H9 (cell line): ENCODE measurements around the gene SHMT2. TPM values are rescaled to one million over a fixed set of nuclear protein-coding genes. Genes with fewer than 3 reads are reported as not detected.
A peak's percentile ranks its signal among the peaks of the same experiment; 100 is the strongest.

Experiments
- DNase-seq: peaks from one replicate; pipeline ENCODE4 v3.0.0-alpha.2; 2017
- H2AFZ ChIP-seq: one replicate; pipeline ENCODE4 v1.6.1; 2013; ENCODE audit warnings: mild to moderate bottlenecking, low read length, control low read depth, moderate library complexity
- H2AK5ac ChIP-seq: 2 replicates; pipeline ENCODE4 v1.6.1; 2013; ENCODE audit warnings: low read length, control low read depth, mixed read lengths; ENCODE audit not compliant: insufficient read length
- H2BK120ac ChIP-seq: one replicate; pipeline ENCODE4 v1.6.1; 2013; ENCODE audit warnings: low read depth, mild to moderate bottlenecking, low read length, control low read depth, inconsistent platforms; ENCODE audit not compliant: poor library complexity, severe bottlenecking
- H2BK12ac ChIP-seq: 2 replicates; pipeline ENCODE4 v1.6.1; 2013; ENCODE audit warnings: low read length, control low read depth, mixed read lengths, low read depth; ENCODE audit not compliant: insufficient read length
- H2BK15ac ChIP-seq: 2 replicates; pipeline ENCODE4 v1.6.1; 2013; ENCODE audit warnings: low read depth, low read length, control low read depth
- H2BK20ac ChIP-seq: one replicate; pipeline ENCODE4 v1.6.1; 2013; ENCODE audit warnings: low read depth, mild to moderate bottlenecking, low read length, control low read depth, inconsistent platforms; ENCODE audit not compliant: poor library complexity, severe bottlenecking
- H2BK5ac ChIP-seq: 2 replicates; pipeline ENCODE4 v1.6.1; 2013; ENCODE audit warnings: low read length, control low read depth, mixed read lengths; ENCODE audit not compliant: insufficient read length
- H3K14ac ChIP-seq: 2 replicates; pipeline ENCODE4 v1.6.1; 2013; ENCODE audit warnings: low read length, control low read depth; ENCODE audit not compliant: insufficient read depth
- H3K18ac ChIP-seq: 2 replicates; pipeline ENCODE4 v1.6.1; 2013; ENCODE audit warnings: low read depth, mild to moderate bottlenecking, mixed read lengths, low read length, control low read depth; ENCODE audit not compliant: insufficient read length
- H3K23ac ChIP-seq: 2 replicates; pipeline ENCODE4 v1.6.1; 2013; ENCODE audit warnings: low read length, control low read depth, mixed read lengths, low read depth; ENCODE audit not compliant: insufficient read length
- H3K23me2 ChIP-seq: 2 replicates; pipeline ENCODE4 v1.6.1; 2013; ENCODE audit warnings: low read depth, mild to moderate bottlenecking, mixed read lengths, low read length, control low read depth; ENCODE audit not compliant: insufficient read length, poor library complexity, severe bottlenecking
- H3K27ac ChIP-seq: 2 replicates; pipeline ENCODE4 v1.5.1; 2013; ENCODE audit warnings: low read length, control low read depth, mixed read lengths, low read depth; ENCODE audit not compliant: insufficient read length
- H3K27me3 ChIP-seq: 2 replicates; pipeline ENCODE4 v1.6.1; 2013; ENCODE audit warnings: low read length, control low read depth, inconsistent platforms; ENCODE audit not compliant: insufficient read depth
- H3K4ac ChIP-seq: 2 replicates; pipeline ENCODE4 v1.6.1; 2013; ENCODE audit warnings: low read depth, mild to moderate bottlenecking, control low read depth, inconsistent platforms, low read length, moderate library complexity
- H3K4me1 ChIP-seq: 2 replicates; pipeline ENCODE4 v1.6.1; 2013; ENCODE audit warnings: low read length, control low read depth, inconsistent platforms; ENCODE audit not compliant: insufficient read depth
- H3K4me2 ChIP-seq: 2 replicates; pipeline ENCODE4 v1.6.1; 2013; ENCODE audit warnings: low read length, control low read depth, mixed read lengths; ENCODE audit not compliant: insufficient read length, insufficient read depth
- H3K56ac ChIP-seq: 2 replicates; pipeline ENCODE4 v1.6.1; 2013; ENCODE audit warnings: low read depth, mild to moderate bottlenecking, mixed read lengths, low read length, control low read depth; ENCODE audit not compliant: insufficient read length
- H3K79me1 ChIP-seq: 2 replicates; pipeline ENCODE4 v1.6.1; 2013; ENCODE audit warnings: low read depth, mild to moderate bottlenecking, moderate library complexity, low read length, control low read depth, inconsistent platforms; ENCODE audit not compliant: insufficient read depth, poor library complexity, severe bottlenecking
- H3K79me2 ChIP-seq: 2 replicates; pipeline ENCODE4 v1.6.1; 2013; ENCODE audit warnings: low read length, control low read depth, inconsistent platforms; ENCODE audit not compliant: insufficient read depth
- H3K9ac ChIP-seq: 2 replicates; pipeline ENCODE4 v1.6.1; 2013; ENCODE audit warnings: low read length, control low read depth, mixed read lengths; ENCODE audit not compliant: insufficient read length; ENCODE audit errors: extremely low read depth
- H3K9me3 ChIP-seq: one replicate; pipeline ENCODE4 v1.6.1; 2013; ENCODE audit warnings: low read depth, low read length, inconsistent platforms; ENCODE audit not compliant: control insufficient read depth
- H3T11ph ChIP-seq: one replicate; pipeline ENCODE4 v1.6.1; 2013; ENCODE audit warnings: mild to moderate bottlenecking, low read length, control low read depth, inconsistent platforms
- H4K20me1 ChIP-seq: one replicate; pipeline ENCODE4 v1.6.1; 2013; ENCODE audit not compliant: control insufficient read depth, insufficient read length, insufficient read depth
- H4K5ac ChIP-seq: 2 replicates; pipeline ENCODE4 v1.6.1; 2013; ENCODE audit warnings: low read depth, mild to moderate bottlenecking, mixed read lengths, low read length, control low read depth; ENCODE audit not compliant: insufficient read length
- H4K8ac ChIP-seq: replicated peaks from 2 replicates; pipeline ENCODE4 v1.6.1; 2013; ENCODE audit warnings: low read length, control low read depth, mixed read lengths, low read depth; ENCODE audit not compliant: insufficient read length
- H4K91ac ChIP-seq: 2 replicates; pipeline ENCODE4 v1.6.1; 2013; ENCODE audit warnings: low read depth, mild to moderate bottlenecking, moderate library complexity, mixed read lengths, low read length, control low read depth; ENCODE audit not compliant: insufficient read length
- H3K27ac Mint-ChIP-seq, 3 experiments: 2 replicates in 2 of 3; 3 replicates in 1 of 3; pipeline ENCODE4 v1.8.0; 2020 to 2021; ENCODE audit warnings: mixed read lengths in 3 of 3, mild to moderate bottlenecking in 1 of 3, moderate library complexity in 1 of 3
- H3K27me3 Mint-ChIP-seq: 2 replicates; pipeline ENCODE4 v1.8.0; 2021; ENCODE audit warnings: low read depth, mild to moderate bottlenecking, moderate library complexity, mixed read lengths
- H3K36me3 Mint-ChIP-seq, 3 experiments: 2 replicates in 2 of 3; 3 replicates in 1 of 3; pipeline ENCODE4 v1.8.0; 2020 to 2021; ENCODE audit warnings: low read depth in 3 of 3, mixed read lengths in 3 of 3; ENCODE audit not compliant: insufficient read depth in 1 of 3
- H3K4me1 Mint-ChIP-seq, 2 experiments: 2 replicates each; pipeline ENCODE4 v1.8.0; 2020; ENCODE audit warnings: mixed read lengths in 2 of 2
- H3K4me3 Mint-ChIP-seq, 2 experiments: 2 replicates in 1 of 2; 3 replicates in 1 of 2; pipeline ENCODE4 v1.8.0; 2020 to 2021; ENCODE audit warnings: mild to moderate bottlenecking in 2 of 2, mixed read lengths in 2 of 2, moderate library complexity in 1 of 2
- H3K9me3 Mint-ChIP-seq, 2 experiments: 2 replicates in 1 of 2; 3 replicates in 1 of 2; pipeline ENCODE4 v1.8.0; 2020; ENCODE audit warnings: mild to moderate bottlenecking in 2 of 2, mixed read lengths in 2 of 2, moderate library complexity in 1 of 2
- CTCF ChIP-seq: fragments of 200-600 bp; sonication (generic); conservative IDR thresholded peaks from 3 replicates; pipeline ENCODE4 v1.8.0; 2021; ENCODE audit warnings: antibody characterized with exemption, mild to moderate bottlenecking
- WGBS: extraction: QIAGEN DNeasy Blood & Tissue Kit; methylation state at CpG from one replicate; pipeline ENCODE4 v1.1.7; 2013; ENCODE audit warnings: missing lambda C conversion rate, low lambda C conversion rate, mixed read lengths; ENCODE audit not compliant: insufficient read length; ENCODE audit errors: extremely low coverage; 5-methylcytosine and 5-hydroxymethylcytosine counted together
- total RNA-seq: library from RNA; stranded (reverse); gene quantifications from 2 replicates; pipeline ENCODE4 v1.2.1, GENCODE V29; 2021

Gene SHMT2
- total RNA-seq, 1 experiment from 2014 or later = 260 TPM

GRCh38 chr12:57181072-57181471 lies 48.4 kb upstream of the SHMT2 start:
- Mint-ChIP-seq H3K27me3 (no peaks in the 10 kb centered on the region), H3K36me3 (peaks cover 51 to 92% (median 91%) of the 10 kb centered on the region in 3 experiments; a peak in 6 of 7 replicates), H3K9me3 (no peaks in the 10 kb centered on the region), H3K4me1 (peaks cover 4 to 5% of the 10 kb centered on the region in 2 experiments), H3K4me3 (no peak overlapping the region), H3K27ac (peak overlapping the region in 2 of 3 experiments; percentile 30 to 32; a peak in 2 of 7 replicates)
- no peak overlapping the region for H2BK20ac ChIP-seq
- H3K27me3 ChIP-seq = no peaks in the 10 kb centered on the region
- no peak overlapping the region for H3K4me2 ChIP-seq
- no peak for TF ChIP-seq CTCF
- no peak overlapping the region for H3K14ac ChIP-seq
- no peaks in the 10 kb centered on the region for H4K20me1 ChIP-seq
- no peak overlapping the region for H2BK12ac ChIP-seq
- H3K23ac ChIP-seq = no peak overlapping the region
- no CpG with 5 or more reads among the region's 9 CpGs for WGBS
- no peak overlapping the region for H3K18ac ChIP-seq
- H3K9ac ChIP-seq = no peak overlapping the region
- no peak overlapping the region for H2BK15ac ChIP-seq
- H3K9me3 ChIP-seq = no peaks in the 10 kb centered on the region
- H3K4ac ChIP-seq = no peak overlapping the region
- H2AFZ ChIP-seq = no peak overlapping the region
- no peak overlapping the region for H4K91ac ChIP-seq
- no peak overlapping the region for H3K56ac ChIP-seq
- H3K23me2 ChIP-seq = no peaks in the 10 kb centered on the region
- no peak overlapping the region for H2AK5ac ChIP-seq
- H4K5ac ChIP-seq = no peak overlapping the region
- no peak overlapping the region for H3T11ph ChIP-seq
- H3K4me1 ChIP-seq = no peaks in the 10 kb centered on the region
- no peaks in the 10 kb centered on the region for H3K79me2 ChIP-seq
- no peak overlapping the region for H2BK120ac ChIP-seq
- no peak overlapping the region for H4K8ac ChIP-seq
- no peaks in the 10 kb centered on the region for H3K79me1 ChIP-seq
- DNase-seq = no peak
- no peak overlapping the region for H3K27ac ChIP-seq
- H2BK5ac ChIP-seq = no peak overlapping the region
